Measurements from ENCODE around the gene DAD1. TPM values are rescaled to one million over a fixed set of nuclear protein-coding genes. Genes with fewer than 3 reads are reported as not detected.
"Not testable (repeated sequence)": the region's sequence is repeated elsewhere in the genome, so short reads cannot be mapped to it uniquely, and the experiment has no call there.

DAD1 gene
- 168 TPM for polyA plus RNA-seq (2013, experiment 1 of 2)
- 167 TPM for polyA plus RNA-seq (2013, experiment 2 of 2)

GRCh38 chr14:22589096-22589839, at the start of gene DAD1:
Gene DAD1 (minus strand): TSS chr14:22589224. CDS start chr14:22589157, 67 bp downstream.
- Histone ChIP-seq H3K27ac (ENCODE audit: low read depth, low read length) (peak within 1 kb of the TSS; percentile 68), H3K9ac (ENCODE audit: low read length) (peak within 1 kb of the TSS; percentile 98), H4K8ac (ENCODE audit: low read depth, low read length) (no peak within 1 kb of the TSS), H3K27me3 (ENCODE audit: insufficient read depth, low read length, poor library complexity) (no peaks in the 10 kb centered on the region), H2BK5ac (ENCODE audit: low read length) (peak within 1 kb of the TSS; percentile 76), H3K36me3 (ENCODE audit: control insufficient read depth, insufficient read depth, low read length) (no peaks in the 10 kb centered on the region), H3K4me1 (ENCODE audit: control insufficient read depth, low read depth, low read length) (peaks cover 15% of the 10 kb centered on the region), H3K56ac (ENCODE audit: low read length) (peak within 1 kb of the TSS; percentile 99), H3K18ac (ENCODE audit: low read length) (peak within 1 kb of the TSS; percentile 33), H2AK5ac (ENCODE audit: low read length) (peak within 1 kb of the TSS; percentile 68), H4K5ac (ENCODE audit: low read length) (no peak within 1 kb of the TSS), H3K4me2 (ENCODE audit: low read length) (peak within 1 kb of the TSS; percentile 98), H3K23ac (ENCODE audit: low read length) (peak within 1 kb of the TSS; percentile 81), H2BK120ac (ENCODE audit: low read depth, low read length) (no peak within 1 kb of the TSS), H3K4ac (ENCODE audit: low read depth, low read length) (no peak within 1 kb of the TSS), H3K79me1 (ENCODE audit: low read length) (peaks cover 16% of the 10 kb centered on the region), H3K79me2 (ENCODE audit: control insufficient read depth, insufficient read depth, low read length) (peaks cover 31% of the 10 kb centered on the region), H2BK15ac (replicated peaks; ENCODE audit: low read depth) (no peak within 1 kb of the TSS), H3K4me3 (ENCODE audit: low read length) (peak within 1 kb of the TSS; percentile 99)
- DNase-seq, result peak; percentile 100
- WGBS (ENCODE audit: extremely low coverage, insufficient coverage, low lambda C conversion rate), result no CpG with 5 or more reads among the region's 44 CpGs

GRCh38 chr14:22635980-22636379, 47.0 kb upstream of the DAD1 start:
- not testable (repeated sequence) for H3K27me3 ChIP-seq (ENCODE audit: insufficient read depth, low read length, poor library complexity); DNase-seq; H3K4me1 ChIP-seq (ENCODE audit: control insufficient read depth, low read depth, low read length); H3K27ac ChIP-seq (ENCODE audit: low read depth, low read length); H2AK5ac ChIP-seq (ENCODE audit: low read length); H4K8ac ChIP-seq (ENCODE audit: low read depth, low read length); H2BK120ac ChIP-seq (ENCODE audit: low read depth, low read length); H3K36me3 ChIP-seq (ENCODE audit: control insufficient read depth, insufficient read depth, low read length); H2BK5ac ChIP-seq (ENCODE audit: low read length); H4K5ac ChIP-seq (ENCODE audit: low read length); H3K4me3 ChIP-seq (ENCODE audit: low read length); H3K56ac ChIP-seq (ENCODE audit: low read length); H3K79me2 ChIP-seq (ENCODE audit: control insufficient read depth, insufficient read depth, low read length); H3K4me2 ChIP-seq (ENCODE audit: low read length); H3K79me1 ChIP-seq (ENCODE audit: low read length); H3K4ac ChIP-seq (ENCODE audit: low read depth, low read length); H3K23ac ChIP-seq (ENCODE audit: low read length); H2BK15ac ChIP-seq (replicated peaks; ENCODE audit: low read depth); H3K18ac ChIP-seq (ENCODE audit: low read length); H3K9ac ChIP-seq (ENCODE audit: low read length)
- WGBS (ENCODE audit: extremely low coverage, insufficient coverage, low lambda C conversion rate), result no CpG with 5 or more reads among the region's 1 CpG

GRCh38 chr14:22634233-22634900, 45.3 kb upstream of the DAD1 start:
- Histone ChIP-seq H3K18ac (ENCODE audit: low read length) (no peak overlapping the region), H3K79me1 (ENCODE audit: low read length) (no peaks in the 10 kb centered on the region), H3K36me3 (ENCODE audit: control insufficient read depth, insufficient read depth, low read length) (no peaks in the 10 kb centered on the region), H2BK120ac (ENCODE audit: low read depth, low read length) (no peak overlapping the region), H3K4me2 (ENCODE audit: low read length) (no peak overlapping the region), H2BK15ac (replicated peaks; ENCODE audit: low read depth) (no peak overlapping the region), H3K56ac (ENCODE audit: low read length) (no peak overlapping the region), H4K5ac (ENCODE audit: low read length) (no peak overlapping the region), H3K23ac (ENCODE audit: low read length) (no peak overlapping the region), H3K4me3 (ENCODE audit: low read length) (no peak overlapping the region), H3K79me2 (ENCODE audit: control insufficient read depth, insufficient read depth, low read length) (no peaks in the 10 kb centered on the region), H3K9ac (ENCODE audit: low read length) (no peak overlapping the region), H4K8ac (ENCODE audit: low read depth, low read length) (no peak overlapping the region), H3K4me1 (ENCODE audit: control insufficient read depth, low read depth, low read length) (no peaks in the 10 kb centered on the region), H3K27ac (ENCODE audit: low read depth, low read length) (no peak overlapping the region), H3K27me3 (ENCODE audit: insufficient read depth, low read length, poor library complexity) (no peaks in the 10 kb centered on the region), H2AK5ac (ENCODE audit: low read length) (no peak overlapping the region), H2BK5ac (ENCODE audit: low read length) (no peak overlapping the region), H3K4ac (ENCODE audit: low read depth, low read length) (no peak overlapping the region)
- DNase-seq, result no peak
- WGBS (ENCODE audit: extremely low coverage, insufficient coverage, low lambda C conversion rate), result no CpG with 5 or more reads among the region's 8 CpGs

- Histone ChIP-seq H4K8ac (ENCODE audit: low read depth, low read length) (no peak overlapping the region), H4K5ac (ENCODE audit: low read length) (no peak overlapping the region), H3K36me3 (ENCODE audit: control insufficient read depth, insufficient read depth, low read length) (no peaks in the 10 kb centered on the region), H2BK120ac (ENCODE audit: low read depth, low read length) (no peak overlapping the region), H3K4me3 (ENCODE audit: low read length) (no peak overlapping the region), H3K23ac (ENCODE audit: low read length) (no peak overlapping the region), H3K56ac (ENCODE audit: low read length) (no peak overlapping the region), H3K79me1 (ENCODE audit: low read length) (no peaks in the 10 kb centered on the region), H3K18ac (ENCODE audit: low read length) (no peak overlapping the region), H3K9ac (ENCODE audit: low read length) (no peak overlapping the region), H2BK5ac (ENCODE audit: low read length) (no peak overlapping the region), H2AK5ac (ENCODE audit: low read length) (no peak overlapping the region), H3K4me2 (ENCODE audit: low read length) (no peak overlapping the region), H3K4ac (ENCODE audit: low read depth, low read length) (no peak overlapping the region), H3K79me2 (ENCODE audit: control insufficient read depth, insufficient read depth, low read length) (no peaks in the 10 kb centered on the region), H3K27me3 (ENCODE audit: insufficient read depth, low read length, poor library complexity) (no peaks in the 10 kb centered on the region), H3K4me1 (ENCODE audit: control insufficient read depth, low read depth, low read length) (no peaks in the 10 kb centered on the region), H3K27ac (ENCODE audit: low read depth, low read length) (no peak overlapping the region), H2BK15ac (replicated peaks; ENCODE audit: low read depth) (no peak overlapping the region)
- no peak for DNase-seq
- no CpG with 5 or more reads among the region's 2 CpGs for WGBS (ENCODE audit: extremely low coverage, insufficient coverage, low lambda C conversion rate)
Measured at GRCh38 chr14:22630486-22630885, 41.5 kb upstream of the DAD1 start.

GRCh38 chr14:22630066-22630465, 41.0 kb upstream of the DAD1 start:
- Histone ChIP-seq H3K4me3 (ENCODE audit: low read length) (no peak overlapping the region), H2BK5ac (ENCODE audit: low read length) (no peak overlapping the region), H3K18ac (ENCODE audit: low read length) (no peak overlapping the region), H4K8ac (ENCODE audit: low read depth, low read length) (no peak overlapping the region), H3K79me2 (ENCODE audit: control insufficient read depth, insufficient read depth, low read length) (no peaks in the 10 kb centered on the region), H3K27ac (ENCODE audit: low read depth, low read length) (no peak overlapping the region), H3K36me3 (ENCODE audit: control insufficient read depth, insufficient read depth, low read length) (no peaks in the 10 kb centered on the region), H3K56ac (ENCODE audit: low read length) (no peak overlapping the region), H2BK15ac (replicated peaks; ENCODE audit: low read depth) (no peak overlapping the region), H3K23ac (ENCODE audit: low read length) (no peak overlapping the region), H3K79me1 (ENCODE audit: low read length) (no peaks in the 10 kb centered on the region), H3K9ac (ENCODE audit: low read length) (no peak overlapping the region), H2AK5ac (ENCODE audit: low read length) (no peak overlapping the region), H3K4ac (ENCODE audit: low read depth, low read length) (no peak overlapping the region), H4K5ac (ENCODE audit: low read length) (no peak overlapping the region), H3K27me3 (ENCODE audit: insufficient read depth, low read length, poor library complexity) (no peaks in the 10 kb centered on the region), H2BK120ac (ENCODE audit: low read depth, low read length) (no peak overlapping the region), H3K4me2 (ENCODE audit: low read length) (no peak overlapping the region), H3K4me1 (ENCODE audit: control insufficient read depth, low read depth, low read length) (no peaks in the 10 kb centered on the region)
- DNase-seq, result no peak
- WGBS (ENCODE audit: extremely low coverage, insufficient coverage, low lambda C conversion rate), result no CpG with 5 or more reads among the region's 3 CpGs
